Smooth muscle cell of the brain vasculature (primary cell): ENCODE data around the gene MARCHF5.
"Not testable (repeated sequence)": the region's sequence is repeated elsewhere in the genome, so short reads cannot be mapped to it uniquely, and the experiment has no call there.

Experiments
- DNase-seq: peaks from one replicate; pipeline ENCODE4 v3.0.0-alpha.2; 2012; ENCODE audit warnings: low read depth, low spot score

MARCHF5 gene

DNA sequence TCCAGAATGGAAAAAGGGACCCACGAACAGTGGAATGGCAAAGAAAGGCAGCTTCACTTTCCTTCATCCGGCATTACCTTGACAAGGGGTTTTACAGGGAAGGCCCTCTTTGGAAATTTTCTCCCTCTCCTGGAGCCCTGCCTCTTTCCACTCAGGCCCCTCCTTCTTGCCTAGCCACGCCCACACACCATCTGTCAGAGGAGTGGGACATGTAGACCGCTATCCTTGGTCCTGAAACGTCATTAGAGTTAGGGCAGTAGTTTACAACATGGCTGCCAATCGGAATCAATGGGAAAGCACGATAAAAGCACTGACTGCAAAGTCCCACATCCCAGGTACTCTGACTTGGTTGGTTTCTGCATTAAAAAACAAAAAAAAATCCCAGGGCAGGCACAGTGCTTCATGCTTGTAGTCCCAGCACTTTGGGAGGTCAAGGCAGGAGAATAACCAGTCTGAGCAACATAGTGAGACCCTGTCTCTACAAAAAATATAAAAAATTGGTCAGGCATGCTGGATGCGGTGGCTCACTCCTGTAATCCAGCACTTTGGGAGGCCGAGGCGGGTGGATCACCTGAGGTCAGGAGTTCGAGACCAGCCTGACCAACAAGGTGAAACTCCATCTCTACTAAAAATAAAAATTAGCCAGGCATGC is 96.4 kb downstream of the MARCHF5 start:
- DNase-seq: peak; percentile 49

DNA sequence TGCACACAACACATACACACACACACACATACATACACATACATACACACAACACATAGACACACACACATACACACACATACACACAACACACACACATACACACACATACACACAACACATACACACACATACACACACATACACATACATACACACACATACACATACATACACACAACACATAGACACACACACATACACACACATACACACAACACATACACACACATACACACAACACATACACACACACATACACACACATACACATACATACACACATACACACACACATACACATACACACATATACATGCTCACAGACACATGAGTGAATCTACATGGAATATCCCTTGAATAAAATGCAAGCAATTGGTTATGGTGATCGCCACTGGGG is 102.2 kb downstream of the MARCHF5 start:
- DNase-seq: not testable (repeated sequence)

GRCh38 chr10:92395271-92395670 is 104.3 kb downstream of the MARCHF5 start:
- no peak for DNase-seq

GRCh38 chr10:92402234-92402633 is 111.3 kb downstream of the MARCHF5 start:
- DNase-seq: not testable (repeated sequence)
